Esophagus squamous epithelium (tissue), 5 donors: Measurements from ENCODE around the gene MYZAP. TPM values are rescaled to one million over a fixed set of nuclear protein-coding genes. Genes with fewer than 3 reads are reported as not detected.

ENCODE experiments used
- DNase-seq: peaks from one replicate; lab custom pipeline; 2025; lab: John Stamatoyannopoulos, UW
- H3K27ac ChIP-seq, 4 donors: fragments of 200-600 bp; sonication (generic); one replicate each; pipeline ENCODE4 v1.5.1; 2016 to 2019; ENCODE audit warnings: mild to moderate bottlenecking in 1 of 4
- H3K27me3 ChIP-seq, 4 donors: fragments of 200-600 bp; sonication (generic); 1 replicate in 3 of 4; 2 replicates in 1 of 4; pipeline versions ENCODE4 v1.5.1 to v1.6.0; 2017 to 2021; ENCODE audit warnings: antibody characterized with exemption in 1 of 4
- H3K36me3 ChIP-seq, 3 donors: fragments of 200-600 bp; sonication (generic); one replicate each; pipeline ENCODE4 v1.5.1; 2016 to 2019
- H3K4me1 ChIP-seq, 3 donors: fragments of 200-600 bp; sonication (generic); one replicate each; pipeline ENCODE4 v1.5.1; 2017 to 2019
- H3K4me3 ChIP-seq, 4 donors: fragments of 200-600 bp; sonication (generic); 1 replicate in 3 of 4; 2 replicates in 1 of 4; pipeline ENCODE4 v1.5.1; 2016 to 2019; ENCODE audit warnings: mild to moderate bottlenecking in 2 of 4, moderate library complexity in 1 of 4
- H3K9me3 ChIP-seq, 3 donors: fragments of 200-600 bp; sonication (generic); one replicate each; pipeline ENCODE4 v1.5.1; 2016 to 2019
- CTCF ChIP-seq, 6 experiments: fragments of 450-650 bp in 4 of 6; fragments of 200-600 bp in 2 of 6; sonication (generic) in 2 of 6; IDR thresholded peaks; one replicate each; pipeline ENCODE4 v1.5.1; 2016 to 2019; ENCODE audit warnings: antibody characterized with exemption in 6 of 6, mild to moderate bottlenecking in 4 of 6, moderate library complexity in 4 of 6
- POLR2A ChIP-seq, 4 donors: fragments of 450-650 bp; IDR thresholded peaks; one replicate each; pipeline ENCODE4 v1.6.1; 2017; ENCODE audit warnings: antibody characterized with exemption in 4 of 4, mild to moderate bottlenecking in 4 of 4, moderate library complexity in 3 of 4
- WGBS, 2 donors: methylation state at CpG; one replicate each; pipeline ENCODE4 v1.1.5; 2018; 5-methylcytosine and 5-hydroxymethylcytosine counted together
- intact Hi-C: fragments of 100-400 bp; cut with DNase I; formaldehyde crosslinking; loops from one replicate; pipeline ENCODE4 v1.15.0; 2022
- total RNA-seq, 4 donors: library from RNA; depleted of rRNA; stranded (reverse); fragments of >200 nt; gene quantifications; one replicate each; pipeline ENCODE4 v1.1.0, GENCODE V29; 2016
- donor health status: DM: yes; HTN: yes; CAD: no.

Gene MYZAP
- total RNA-seq, 4 donors from 2014 or later, result 21.2 to 36.0 (median 26.5) TPM

DNA sequence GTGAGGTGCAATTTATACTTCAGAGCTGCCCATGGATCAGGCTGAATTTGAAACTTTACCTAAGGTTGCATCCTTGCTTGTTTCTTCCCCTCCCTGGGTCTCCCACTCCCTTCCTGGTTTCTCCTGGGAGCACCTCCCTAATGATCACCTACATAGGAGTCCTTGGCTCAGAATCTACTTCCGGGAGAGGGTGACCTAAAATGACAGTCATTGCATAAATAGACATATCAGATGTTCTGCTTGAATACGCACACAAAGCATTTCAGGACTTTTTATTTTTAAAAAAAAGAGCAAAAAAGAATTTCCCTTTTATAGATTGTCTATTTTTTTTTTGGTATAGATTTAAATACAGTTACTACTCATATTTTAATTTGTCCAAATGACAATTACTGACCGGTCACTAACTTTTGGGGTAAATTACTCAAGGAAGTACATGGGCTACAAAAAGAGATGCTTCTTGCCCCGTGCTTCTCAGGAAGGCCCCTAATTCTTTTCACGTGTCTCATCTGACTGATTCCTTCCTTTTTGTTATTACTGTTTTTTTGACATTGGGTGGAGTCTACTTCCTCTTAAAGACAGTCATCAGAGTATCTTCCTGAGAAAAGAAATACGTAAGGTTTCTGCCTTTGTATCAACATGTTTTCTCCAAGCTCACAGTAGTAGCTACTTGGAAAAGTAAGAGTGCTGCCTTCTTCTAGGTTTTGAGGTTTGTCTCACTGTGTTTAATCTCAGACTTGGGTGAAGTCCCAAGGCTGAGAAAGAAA is 4.9 kb upstream of the MYZAP start:
- H3K4me1 ChIP-seq, result peaks cover 0 to 46% (median 6%) of the 10 kb centered on the region in 3 donors
- no peak for DNase-seq
- TF ChIP-seq POLR2A (IDR thresholded peaks at IDR 0.05) (no peak), CTCF (IDR thresholded peaks at IDR 0.05) (no peak)
- peaks cover 0 to 11% (median 0%) of the 10 kb centered on the region in 4 donors for H3K27me3 ChIP-seq
- H3K27ac ChIP-seq, result peak overlapping the region in 1 of 4 donors; percentile 30
- H3K36me3 ChIP-seq, result no peaks in the 10 kb centered on the region
- no peak overlapping the region for H3K4me3 ChIP-seq
- intact Hi-C loops, result no loop called here
- WGBS, 2 donors, result 40 to 43% methylated on average over 6 of the region's 6 CpGs
- peaks cover 0 to 18% (median 14%) of the 10 kb centered on the region in 3 donors for H3K9me3 ChIP-seq

- H3K27me3 ChIP-seq, result peaks cover 0 to 11% (median 0%) of the 10 kb centered on the region in 4 donors
- DNase-seq, result no peak
- no peaks in the 10 kb centered on the region for H3K36me3 ChIP-seq
- no peak overlapping the region for H3K4me3 ChIP-seq
- peaks cover 0 to 61% (median 6%) of the 10 kb centered on the region in 3 donors for H3K4me1 ChIP-seq
- H3K27ac ChIP-seq, result peak overlapping the region in 3 of 4 donors; percentile 3 to 86 (median 79)
- TF ChIP-seq POLR2A (IDR thresholded peaks at IDR 0.05) (no peak), CTCF (IDR thresholded peaks at IDR 0.05) (no peak)
- 70 to 92% methylated on average over 1 of the region's 1 CpG for WGBS, 2 donors
- no peaks in the 10 kb centered on the region for H3K9me3 ChIP-seq
- intact Hi-C loops, result no loop called here
Measured at GRCh38 chr15:57589281-57589680, 2.4 kb upstream of the MYZAP start.

DNA sequence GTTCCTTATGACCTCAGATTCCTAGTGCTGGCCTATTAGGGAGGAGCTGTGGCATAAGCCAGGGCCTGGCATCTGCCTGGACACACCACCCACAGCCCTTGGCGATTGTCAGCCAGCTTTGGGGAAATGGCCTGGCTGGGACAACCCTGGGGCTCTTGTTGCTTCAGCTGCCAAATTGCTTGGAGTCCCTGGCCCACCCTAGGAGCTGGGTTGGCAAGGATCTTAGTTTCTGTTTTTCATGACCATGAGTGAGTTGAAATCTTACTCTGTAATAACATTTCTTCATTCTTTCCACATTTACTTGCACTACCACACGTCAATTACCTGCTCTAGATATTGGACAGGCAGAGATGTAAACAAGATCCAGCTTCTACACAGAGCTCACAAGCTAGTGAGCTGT is 1.9 kb upstream of the MYZAP start:
- no peak overlapping the region for H3K4me3 ChIP-seq
- 40 to 55% methylated on average over 1 to 2 of the region's 2 CpGs for WGBS, 2 donors
- peaks cover 0 to 11% (median 0%) of the 10 kb centered on the region in 4 donors for H3K27me3 ChIP-seq
- no peak for TF ChIP-seq CTCF (IDR thresholded peaks at IDR 0.05)
- no peak for TF ChIP-seq POLR2A (IDR thresholded peaks at IDR 0.05)
- intact Hi-C loops, result no loop called here
- no peaks in the 10 kb centered on the region for H3K9me3 ChIP-seq
- peaks cover 0 to 64% (median 6%) of the 10 kb centered on the region in 3 donors for H3K4me1 ChIP-seq
- peak overlapping the region; percentile 15 to 86 (median 68) for H3K27ac ChIP-seq
- no peak for DNase-seq
- no peaks in the 10 kb centered on the region for H3K36me3 ChIP-seq

DNA sequence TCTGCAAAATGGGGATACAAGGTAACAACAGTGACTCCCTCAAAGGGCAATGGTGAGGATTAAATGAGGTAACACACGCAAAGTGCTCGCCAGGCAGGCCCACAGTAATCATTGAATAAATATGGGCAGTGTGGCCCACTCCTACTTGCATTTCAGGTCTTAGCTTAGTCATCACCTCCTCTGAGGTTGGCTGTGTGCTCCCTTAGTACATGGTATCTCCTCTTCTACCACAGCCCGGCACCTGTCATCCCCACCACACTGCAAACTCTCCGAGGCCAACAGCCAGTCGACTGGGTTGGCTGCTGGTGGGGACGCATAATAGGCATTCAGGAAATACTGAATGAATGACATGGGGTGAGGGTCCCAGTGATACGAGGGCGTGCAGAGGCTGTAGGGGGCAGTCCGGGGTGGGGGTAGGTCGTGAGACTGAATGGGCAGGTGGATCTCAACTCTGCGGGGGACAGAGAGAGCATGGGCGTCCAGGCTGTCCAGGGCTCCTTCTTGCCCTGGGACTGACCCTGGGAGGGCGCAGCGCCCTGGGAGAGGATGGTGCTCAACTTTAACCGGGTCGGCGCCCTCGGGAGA is 375 bp upstream of the MYZAP start:
- intact Hi-C loops, result no loop called here
- DNase-seq, result no peak
- Histone ChIP-seq H3K4me1 (peaks cover 0 to 79% (median 6%) of the 10 kb centered on the region in 3 donors), H3K9me3 (no peaks in the 10 kb centered on the region), H3K36me3 (no peaks in the 10 kb centered on the region), H3K4me3 (peak overlapping the region; percentile 54 to 81 (median 64)), H3K27ac (peak overlapping the region; percentile 79 to 86 (median 82)), H3K27me3 (peaks cover 0 to 11% (median 0%) of the 10 kb centered on the region in 4 donors)
- TF ChIP-seq CTCF (IDR thresholded peaks at IDR 0.05) (no peak), POLR2A (IDR thresholded peaks at IDR 0.05) (no peak)
- 0 to 12% methylated on average over 1 to 11 of the region's 18 CpGs for WGBS, 2 donors

- intact Hi-C loops, result no loop called here
- peak overlapping the region; percentile 54 to 81 (median 64) for H3K4me3 ChIP-seq
- peaks cover 0 to 88% (median 6%) of the 10 kb centered on the region in 3 donors for H3K4me1 ChIP-seq
- WGBS, 2 donors, result 70 to 90% methylated on average over 5 of the region's 5 CpGs
- peaks cover 0 to 11% (median 0%) of the 10 kb centered on the region in 4 donors for H3K27me3 ChIP-seq
- TF ChIP-seq POLR2A (IDR thresholded peaks at IDR 0.05), result no peak
- TF ChIP-seq CTCF (IDR thresholded peaks at IDR 0.05), result no peak
- DNase-seq, result no peak
- H3K9me3 ChIP-seq, result no peaks in the 10 kb centered on the region
- peak overlapping the region; percentile 77 to 86 (median 82) for H3K27ac ChIP-seq
- no peaks in the 10 kb centered on the region for H3K36me3 ChIP-seq
Measured at GRCh38 chr15:57592426-57592825, 722 bp downstream of the MYZAP start.
